WTC11 (cell line): ENCODE results near the gene CALN1. TPM values are rescaled to one million over a fixed set of nuclear protein-coding genes. Genes with fewer than 3 reads are reported as not detected.
"Not testable (repeated sequence)": the region's sequence is repeated elsewhere in the genome, so short reads cannot be mapped to it uniquely, and the experiment has no call there.

ENCODE experiments used
- ATAC-seq: fragments of 200-7000 bp; cut with Tn5 transposase; 2 replicates; pipeline ENCODE4 v1.10.0; 2021; ENCODE audit warnings: mild to moderate bottlenecking, moderate library complexity
- Bru-seq: library from RNA; stranded (reverse); fragments of 400-500 nt; gene quantifications from one replicate; lab custom pipeline; 2021; lab: Mats Ljungman, UMichigan
- CTCF ChIA-PET: fragments of 300-600 bp; sonication (Branson Sonifier 250); formaldehyde crosslinking; loops from one replicate; lab custom pipeline; 2021; ENCODE audit warnings: antibody characterized with exemption; lab: Charles Lee
- POLR2A ChIA-PET: fragments of 350-600 bp; sonication (Branson Sonifier 250); formaldehyde crosslinking; loops from one replicate; lab custom pipeline; 2021; ENCODE audit warnings: antibody characterized with exemption; lab: Charles Lee
- DNase-seq: peaks from one replicate; pipeline ENCODE4 v3.0.0; 2021; ENCODE audit warnings: low spot score
- H3K27ac Mint-ChIP-seq: 2 replicates; pipeline ENCODE4 v1.8.0; 2021; ENCODE audit warnings: mixed read lengths
- H3K27me3 Mint-ChIP-seq: 2 replicates; pipeline ENCODE4 v1.8.0; 2021; ENCODE audit warnings: low read depth, mild to moderate bottlenecking, moderate library complexity, mixed read lengths
- H3K36me3 Mint-ChIP-seq: 2 replicates; pipeline ENCODE4 v1.8.0; 2021; ENCODE audit warnings: mixed read lengths
- H3K4me1 Mint-ChIP-seq: 2 replicates; pipeline ENCODE4 v1.8.0; 2022; ENCODE audit warnings: mixed read lengths
- H3K4me3 Mint-ChIP-seq: 2 replicates; pipeline ENCODE4 v1.8.0; 2021; ENCODE audit warnings: mild to moderate bottlenecking, moderate library complexity, mixed read lengths
- H3K9me3 Mint-ChIP-seq: 2 replicates; pipeline ENCODE4 v1.8.0; 2021; ENCODE audit warnings: mixed read lengths
- CBFB ChIP-seq: sonication (generic); formaldehyde crosslinking; IDR thresholded peaks from 2 replicates; pipeline ENCODE4 v1.8.1; 2022; ENCODE audit warnings: mild to moderate bottlenecking, low read depth, missing genetic modification reagents
- CREM ChIP-seq: sonication (generic); formaldehyde crosslinking; IDR thresholded peaks from 2 replicates; pipeline ENCODE4 v1.8.1; 2022; ENCODE audit warnings: mild to moderate bottlenecking, missing genetic modification reagents, moderate library complexity
- EMX1 ChIP-seq: fragments of 250-450 bp; sonication (Bioruptor Pico); IDR thresholded peaks from 2 replicates; pipeline ENCODE4 v1.8.0; 2021; ENCODE audit warnings: mild to moderate bottlenecking
- ETV6 ChIP-seq: sonication (generic); formaldehyde crosslinking; IDR thresholded peaks from 2 replicates; pipeline ENCODE4 v1.8.1; 2022; ENCODE audit warnings: mild to moderate bottlenecking, missing genetic modification reagents
- GTF2I ChIP-seq: fragments of 250-450 bp; sonication (Bioruptor Pico); conservative IDR thresholded peaks from 2 replicates; pipeline ENCODE4 v1.4.0; 2021; ENCODE audit warnings: mild to moderate bottlenecking
- IRF2 ChIP-seq: sonication (generic); formaldehyde crosslinking; IDR thresholded peaks from 2 replicates; pipeline ENCODE4 v1.8.0; 2022; ENCODE audit warnings: low read depth, missing genetic modification reagents, borderline replicate concordance
- KAT7 ChIP-seq: sonication (generic); formaldehyde crosslinking; IDR thresholded peaks from 2 replicates; pipeline ENCODE4 v1.8.1; 2023; ENCODE audit warnings: missing genetic modification reagents, mild to moderate bottlenecking, borderline replicate concordance
- MYBL2 ChIP-seq: sonication (generic); formaldehyde crosslinking; IDR thresholded peaks from 2 replicates; pipeline ENCODE4 v1.8.1; 2023; ENCODE audit warnings: mild to moderate bottlenecking, moderate library complexity, missing genetic modification reagents
- NFYB ChIP-seq: sonication (generic); formaldehyde crosslinking; conservative IDR thresholded peaks from 2 replicates; pipeline ENCODE4 v1.8.0; 2022; ENCODE audit warnings: low read depth, missing genetic modification reagents
- NR1H2 ChIP-seq: sonication (generic); formaldehyde crosslinking; IDR thresholded peaks from 2 replicates; pipeline ENCODE4 v1.9.0; 2021; ENCODE audit warnings: mild to moderate bottlenecking, moderate library complexity, missing genetic modification reagents
- PRRX2 ChIP-seq: fragments of 250-450 bp; sonication (Bioruptor Pico); IDR thresholded peaks from 2 replicates; pipeline ENCODE4 v1.8.0; 2021; ENCODE audit warnings: mild to moderate bottlenecking
- RELA ChIP-seq: sonication (generic); formaldehyde crosslinking; IDR thresholded peaks from 2 replicates; pipeline ENCODE4 v1.8.1; 2022; ENCODE audit warnings: missing genetic modification reagents, mild to moderate bottlenecking, borderline replicate concordance
- TEAD1 ChIP-seq: sonication (generic); formaldehyde crosslinking; IDR thresholded peaks from 2 replicates; pipeline ENCODE4 v1.8.0; 2022; ENCODE audit warnings: mild to moderate bottlenecking, missing genetic modification reagents
- ZNF671 ChIP-seq: fragments of 250-450 bp; sonication (Bioruptor Pico); IDR thresholded peaks from 2 replicates; pipeline ENCODE4 v1.8.0; 2021; ENCODE audit warnings: mild to moderate bottlenecking
- long read RNA-seq, 3 experiments: library from RNA in 1 of 3; library from capped mRNA in 1 of 3; library from polyadenylated mRNA in 1 of 3; unstranded in 2 of 3; stranded (forward) in 1 of 3; transcript quantifications; one replicate each; pipeline ENCODE4 v2.0.0, GENCODE V29; 2021
- total RNA-seq: library from RNA; stranded (reverse); gene quantifications from 3 replicates; pipeline ENCODE4 v1.2.3, GENCODE V29; 2021
- TF ChIP-seq, protein P1 (sequence below): sonication (generic); formaldehyde crosslinking; IDR thresholded peaks from 2 replicates; pipeline ENCODE4 v1.8.0; 2022; ENCODE audit warnings: missing genetic modification reagents
- TF ChIP-seq, protein P2 (sequence below): sonication (generic); formaldehyde crosslinking; IDR thresholded peaks from 2 replicates; pipeline ENCODE4 v1.8.1; 2023; ENCODE audit warnings: mild to moderate bottlenecking, missing genetic modification reagents
- TF ChIP-seq, protein P3 (sequence below): fragments of 250-450 bp; sonication (Bioruptor Pico); IDR thresholded peaks from 2 replicates; pipeline ENCODE4 v1.8.0; 2021; ENCODE audit warnings: mild to moderate bottlenecking
- TF ChIP-seq, protein P4 (sequence below): fragments of 250-450 bp; sonication (Bioruptor Pico); IDR thresholded peaks from 2 replicates; pipeline ENCODE4 v1.9.0; 2021; ENCODE audit warnings: mild to moderate bottlenecking, borderline replicate concordance
- TF ChIP-seq, protein P5 (sequence below): sonication (generic); formaldehyde crosslinking; IDR thresholded peaks from 2 replicates; pipeline ENCODE4 v1.8.1; 2023; ENCODE audit warnings: mild to moderate bottlenecking, missing genetic modification reagents, moderate library complexity
- TF ChIP-seq, protein P6 (sequence below): sonication (generic); formaldehyde crosslinking; IDR thresholded peaks from 2 replicates; pipeline ENCODE4 v1.8.0; 2023; ENCODE audit warnings: mild to moderate bottlenecking, missing genetic modification reagents

Gene CALN1
- total RNA-seq (9.7 to 11.0 TPM (median 10.5 TPM) in 3 replicates), Bru-seq, nascent RNA (percentile 52 among the genes with signal in this experiment)
- long read RNA-seq, experiment 1, full-length matches to known transcripts: 5 of 29 reads
- long read RNA-seq, experiment 1, partial matches to known transcripts: 0 of 29 reads
- long read RNA-seq, experiment 1, other reads (novel, unspliced or antisense): 24 of 29 reads
- long read RNA-seq, experiment 2, partial matches to known transcripts: 0 of 7 reads
- long read RNA-seq, experiment 2, other reads (novel, unspliced or antisense): 7 of 7 reads
- long read RNA-seq, experiment 3, partial matches to known transcripts: 0 of 4 reads
- long read RNA-seq, experiment 3, other reads (novel, unspliced or antisense): 4 of 4 reads

DNA sequence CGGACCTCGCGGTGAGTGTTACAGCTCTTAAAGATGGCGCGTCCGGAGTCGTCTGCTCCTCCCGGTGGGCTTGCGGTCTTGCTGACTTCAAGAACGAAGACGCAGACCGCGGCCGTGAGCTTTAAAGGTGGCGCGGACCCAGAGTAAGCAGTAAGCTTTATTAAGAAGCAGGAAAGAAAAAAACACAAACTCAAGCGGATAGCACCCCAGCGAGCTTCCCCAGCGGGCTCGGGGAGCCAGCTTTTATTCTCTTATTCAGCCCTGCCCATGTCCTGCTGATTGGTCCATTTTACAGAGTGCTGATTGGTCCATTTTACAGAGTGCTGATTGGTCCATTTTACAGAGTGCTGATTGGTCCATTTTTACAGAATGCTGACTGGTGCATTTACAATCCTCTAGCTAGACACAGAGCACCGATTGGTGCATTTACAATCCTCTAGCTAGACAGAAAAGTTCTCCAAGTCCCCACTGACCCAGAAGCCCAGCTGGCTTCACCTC, at the start of gene CALN1:
CALN1 (minus strand) TSS at position 218 of the 498 bp plus-strand sequence.
- H3K4me3 Mint-ChIP-seq, DNase-seq, H3K27me3 Mint-ChIP-seq, H3K27ac Mint-ChIP-seq, H3K9me3 Mint-ChIP-seq, ATAC-seq, CTCF ChIA-PET, H3K36me3 Mint-ChIP-seq, POLR2A ChIA-PET: not testable (repeated sequence)
- TF ChIP-seq NFYB (CRISPR knock-in tag): 0 out of 2 replicates have a peak, but pooled peaks have one; percentile 24
- peaks cover 11% of the 10 kb centered on the region for H3K4me1 Mint-ChIP-seq

DNA sequence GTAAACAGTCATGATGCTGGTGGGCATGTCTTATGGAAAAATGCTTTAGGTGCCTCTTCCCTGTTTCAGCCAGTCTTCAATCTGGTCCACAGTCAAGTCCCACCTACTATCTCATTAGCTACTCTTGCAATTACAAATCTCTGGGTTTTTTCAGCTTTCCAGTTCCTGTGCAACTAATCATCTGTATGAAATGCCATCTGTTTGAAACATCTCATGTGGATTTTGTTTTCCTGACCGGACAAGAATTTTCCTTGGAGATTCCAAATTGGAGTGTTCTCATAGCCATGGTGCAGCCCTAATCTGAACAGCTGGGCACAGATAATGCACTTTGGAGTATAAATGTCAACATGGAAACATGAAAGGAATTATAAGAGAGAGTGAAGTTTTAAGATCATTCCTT, 41.3 kb upstream of the CALN1 start:
- ChIA-PET POLR2A (no interaction called here), CTCF (no interaction called here)
- Mint-ChIP-seq H3K27ac (no peak overlapping the region), H3K9me3 (peaks cover 17% of the 10 kb centered on the region), H3K36me3 (peaks cover 8% of the 10 kb centered on the region), H3K4me3 (no peak overlapping the region), H3K27me3 (peaks cover 3% of the 10 kb centered on the region; the same call in 1 of the 2 replicates), H3K4me1 (no peaks in the 10 kb centered on the region)
- TF ChIP-seq, protein P1, sequence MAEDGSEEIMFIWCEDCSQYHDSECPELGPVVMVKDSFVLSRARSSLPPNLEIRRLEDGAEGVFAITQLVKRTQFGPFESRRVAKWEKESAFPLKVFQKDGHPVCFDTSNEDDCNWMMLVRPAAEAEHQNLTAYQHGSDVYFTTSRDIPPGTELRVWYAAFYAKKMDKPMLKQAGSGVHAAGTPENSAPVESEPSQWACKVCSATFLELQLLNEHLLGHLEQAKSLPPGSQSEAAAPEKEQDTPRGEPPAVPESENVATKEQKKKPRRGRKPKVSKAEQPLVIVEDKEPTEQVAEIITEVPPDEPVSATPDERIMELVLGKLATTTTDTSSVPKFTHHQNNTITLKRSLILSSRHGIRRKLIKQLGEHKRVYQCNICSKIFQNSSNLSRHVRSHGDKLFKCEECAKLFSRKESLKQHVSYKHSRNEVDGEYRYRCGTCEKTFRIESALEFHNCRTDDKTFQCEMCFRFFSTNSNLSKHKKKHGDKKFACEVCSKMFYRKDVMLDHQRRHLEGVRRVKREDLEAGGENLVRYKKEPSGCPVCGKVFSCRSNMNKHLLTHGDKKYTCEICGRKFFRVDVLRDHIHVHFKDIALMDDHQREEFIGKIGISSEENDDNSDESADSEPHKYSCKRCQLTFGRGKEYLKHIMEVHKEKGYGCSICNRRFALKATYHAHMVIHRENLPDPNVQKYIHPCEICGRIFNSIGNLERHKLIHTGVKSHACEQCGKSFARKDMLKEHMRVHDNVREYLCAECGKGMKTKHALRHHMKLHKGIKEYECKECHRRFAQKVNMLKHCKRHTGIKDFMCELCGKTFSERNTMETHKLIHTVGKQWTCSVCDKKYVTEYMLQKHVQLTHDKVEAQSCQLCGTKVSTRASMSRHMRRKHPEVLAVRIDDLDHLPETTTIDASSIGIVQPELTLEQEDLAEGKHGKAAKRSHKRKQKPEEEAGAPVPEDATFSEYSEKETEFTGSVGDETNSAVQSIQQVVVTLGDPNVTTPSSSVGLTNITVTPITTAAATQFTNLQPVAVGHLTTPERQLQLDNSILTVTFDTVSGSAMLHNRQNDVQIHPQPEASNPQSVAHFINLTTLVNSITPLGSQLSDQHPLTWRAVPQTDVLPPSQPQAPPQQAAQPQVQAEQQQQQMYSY (CRISPR knock-in tag): no peak
- no peak for TF ChIP-seq PRRX2 (CRISPR knock-in tag)
- no peak for TF ChIP-seq NR1H2 (CRISPR knock-in tag)
- no peak for TF ChIP-seq ZNF671 (CRISPR knock-in tag)
- TF ChIP-seq IRF2 (CRISPR knock-in tag): no peak
- TF ChIP-seq, protein P2, sequence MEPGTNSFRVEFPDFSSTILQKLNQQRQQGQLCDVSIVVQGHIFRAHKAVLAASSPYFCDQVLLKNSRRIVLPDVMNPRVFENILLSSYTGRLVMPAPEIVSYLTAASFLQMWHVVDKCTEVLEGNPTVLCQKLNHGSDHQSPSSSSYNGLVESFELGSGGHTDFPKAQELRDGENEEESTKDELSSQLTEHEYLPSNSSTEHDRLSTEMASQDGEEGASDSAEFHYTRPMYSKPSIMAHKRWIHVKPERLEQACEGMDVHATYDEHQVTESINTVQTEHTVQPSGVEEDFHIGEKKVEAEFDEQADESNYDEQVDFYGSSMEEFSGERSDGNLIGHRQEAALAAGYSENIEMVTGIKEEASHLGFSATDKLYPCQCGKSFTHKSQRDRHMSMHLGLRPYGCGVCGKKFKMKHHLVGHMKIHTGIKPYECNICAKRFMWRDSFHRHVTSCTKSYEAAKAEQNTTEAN: no peak
- no peak for TF ChIP-seq ETV6 (CRISPR knock-in tag)
- no peak for TF ChIP-seq RELA (CRISPR knock-in tag)
- TF ChIP-seq CREM (CRISPR knock-in tag): no peak
- no peak for TF ChIP-seq MYBL2
- TF ChIP-seq CBFB (CRISPR knock-in tag): no peak
- TF ChIP-seq GTF2I: no peak
- TF ChIP-seq, protein P3, sequence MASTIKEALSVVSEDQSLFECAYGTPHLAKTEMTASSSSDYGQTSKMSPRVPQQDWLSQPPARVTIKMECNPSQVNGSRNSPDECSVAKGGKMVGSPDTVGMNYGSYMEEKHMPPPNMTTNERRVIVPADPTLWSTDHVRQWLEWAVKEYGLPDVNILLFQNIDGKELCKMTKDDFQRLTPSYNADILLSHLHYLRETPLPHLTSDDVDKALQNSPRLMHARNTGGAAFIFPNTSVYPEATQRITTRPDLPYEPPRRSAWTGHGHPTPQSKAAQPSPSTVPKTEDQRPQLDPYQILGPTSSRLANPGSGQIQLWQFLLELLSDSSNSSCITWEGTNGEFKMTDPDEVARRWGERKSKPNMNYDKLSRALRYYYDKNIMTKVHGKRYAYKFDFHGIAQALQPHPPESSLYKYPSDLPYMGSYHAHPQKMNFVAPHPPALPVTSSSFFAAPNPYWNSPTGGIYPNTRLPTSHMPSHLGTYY (CRISPR knock-in tag): no peak
- TF ChIP-seq, protein P4, sequence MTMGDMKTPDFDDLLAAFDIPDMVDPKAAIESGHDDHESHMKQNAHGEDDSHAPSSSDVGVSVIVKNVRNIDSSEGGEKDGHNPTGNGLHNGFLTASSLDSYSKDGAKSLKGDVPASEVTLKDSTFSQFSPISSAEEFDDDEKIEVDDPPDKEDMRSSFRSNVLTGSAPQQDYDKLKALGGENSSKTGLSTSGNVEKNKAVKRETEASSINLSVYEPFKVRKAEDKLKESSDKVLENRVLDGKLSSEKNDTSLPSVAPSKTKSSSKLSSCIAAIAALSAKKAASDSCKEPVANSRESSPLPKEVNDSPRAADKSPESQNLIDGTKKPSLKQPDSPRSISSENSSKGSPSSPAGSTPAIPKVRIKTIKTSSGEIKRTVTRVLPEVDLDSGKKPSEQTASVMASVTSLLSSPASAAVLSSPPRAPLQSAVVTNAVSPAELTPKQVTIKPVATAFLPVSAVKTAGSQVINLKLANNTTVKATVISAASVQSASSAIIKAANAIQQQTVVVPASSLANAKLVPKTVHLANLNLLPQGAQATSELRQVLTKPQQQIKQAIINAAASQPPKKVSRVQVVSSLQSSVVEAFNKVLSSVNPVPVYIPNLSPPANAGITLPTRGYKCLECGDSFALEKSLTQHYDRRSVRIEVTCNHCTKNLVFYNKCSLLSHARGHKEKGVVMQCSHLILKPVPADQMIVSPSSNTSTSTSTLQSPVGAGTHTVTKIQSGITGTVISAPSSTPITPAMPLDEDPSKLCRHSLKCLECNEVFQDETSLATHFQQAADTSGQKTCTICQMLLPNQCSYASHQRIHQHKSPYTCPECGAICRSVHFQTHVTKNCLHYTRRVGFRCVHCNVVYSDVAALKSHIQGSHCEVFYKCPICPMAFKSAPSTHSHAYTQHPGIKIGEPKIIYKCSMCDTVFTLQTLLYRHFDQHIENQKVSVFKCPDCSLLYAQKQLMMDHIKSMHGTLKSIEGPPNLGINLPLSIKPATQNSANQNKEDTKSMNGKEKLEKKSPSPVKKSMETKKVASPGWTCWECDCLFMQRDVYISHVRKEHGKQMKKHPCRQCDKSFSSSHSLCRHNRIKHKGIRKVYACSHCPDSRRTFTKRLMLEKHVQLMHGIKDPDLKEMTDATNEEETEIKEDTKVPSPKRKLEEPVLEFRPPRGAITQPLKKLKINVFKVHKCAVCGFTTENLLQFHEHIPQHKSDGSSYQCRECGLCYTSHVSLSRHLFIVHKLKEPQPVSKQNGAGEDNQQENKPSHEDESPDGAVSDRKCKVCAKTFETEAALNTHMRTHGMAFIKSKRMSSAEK (CRISPR knock-in tag): no peak
- no peak for TF ChIP-seq TEAD1
- TF ChIP-seq, protein P5, sequence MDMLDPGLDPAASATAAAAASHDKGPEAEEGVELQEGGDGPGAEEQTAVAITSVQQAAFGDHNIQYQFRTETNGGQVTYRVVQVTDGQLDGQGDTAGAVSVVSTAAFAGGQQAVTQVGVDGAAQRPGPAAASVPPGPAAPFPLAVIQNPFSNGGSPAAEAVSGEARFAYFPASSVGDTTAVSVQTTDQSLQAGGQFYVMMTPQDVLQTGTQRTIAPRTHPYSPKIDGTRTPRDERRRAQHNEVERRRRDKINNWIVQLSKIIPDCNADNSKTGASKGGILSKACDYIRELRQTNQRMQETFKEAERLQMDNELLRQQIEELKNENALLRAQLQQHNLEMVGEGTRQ: no peak
- TF ChIP-seq EMX1 (CRISPR knock-in tag): no peak
- no peak for TF ChIP-seq KAT7 (CRISPR knock-in tag)
- TF ChIP-seq, protein P6, sequence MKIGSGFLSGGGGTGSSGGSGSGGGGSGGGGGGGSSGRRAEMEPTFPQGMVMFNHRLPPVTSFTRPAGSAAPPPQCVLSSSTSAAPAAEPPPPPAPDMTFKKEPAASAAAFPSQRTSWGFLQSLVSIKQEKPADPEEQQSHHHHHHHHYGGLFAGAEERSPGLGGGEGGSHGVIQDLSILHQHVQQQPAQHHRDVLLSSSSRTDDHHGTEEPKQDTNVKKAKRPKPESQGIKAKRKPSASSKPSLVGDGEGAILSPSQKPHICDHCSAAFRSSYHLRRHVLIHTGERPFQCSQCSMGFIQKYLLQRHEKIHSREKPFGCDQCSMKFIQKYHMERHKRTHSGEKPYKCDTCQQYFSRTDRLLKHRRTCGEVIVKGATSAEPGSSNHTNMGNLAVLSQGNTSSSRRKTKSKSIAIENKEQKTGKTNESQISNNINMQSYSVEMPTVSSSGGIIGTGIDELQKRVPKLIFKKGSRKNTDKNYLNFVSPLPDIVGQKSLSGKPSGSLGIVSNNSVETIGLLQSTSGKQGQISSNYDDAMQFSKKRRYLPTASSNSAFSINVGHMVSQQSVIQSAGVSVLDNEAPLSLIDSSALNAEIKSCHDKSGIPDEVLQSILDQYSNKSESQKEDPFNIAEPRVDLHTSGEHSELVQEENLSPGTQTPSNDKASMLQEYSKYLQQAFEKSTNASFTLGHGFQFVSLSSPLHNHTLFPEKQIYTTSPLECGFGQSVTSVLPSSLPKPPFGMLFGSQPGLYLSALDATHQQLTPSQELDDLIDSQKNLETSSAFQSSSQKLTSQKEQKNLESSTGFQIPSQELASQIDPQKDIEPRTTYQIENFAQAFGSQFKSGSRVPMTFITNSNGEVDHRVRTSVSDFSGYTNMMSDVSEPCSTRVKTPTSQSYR (CRISPR knock-in tag): no peak
- DNase-seq (no peak), ATAC-seq (no peak)
